GM19438 (cell line): ENCODE data around the gene RASSF3.

Experiments
- ATAC-seq: cut with Tn5 transposase; IDR thresholded peaks from one replicate; pipeline ENCODE4 v1.9.1; 2021; ENCODE audit warnings: low read depth; ENCODE audit not compliant: unreplicated experiment

Gene RASSF3

DNA sequence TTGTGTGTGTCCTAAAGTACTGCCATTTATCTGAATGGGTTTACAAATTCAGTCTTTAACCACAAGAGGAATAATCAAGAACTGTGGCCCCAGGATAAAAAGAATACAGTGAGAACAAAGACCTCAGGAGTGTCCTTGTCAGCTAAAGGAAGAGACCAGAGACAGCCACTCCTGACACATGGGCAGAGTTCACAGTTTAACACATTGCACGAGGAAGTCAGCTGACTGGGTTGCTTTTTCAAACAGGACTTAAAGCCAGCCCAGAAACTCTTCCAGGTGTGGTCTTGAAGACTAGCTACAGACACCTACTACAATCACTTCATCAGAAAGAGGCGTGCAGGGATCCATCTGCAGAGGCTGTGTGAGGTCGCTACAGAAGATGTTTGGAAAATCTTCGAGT, 106.1 kb downstream of the RASSF3 start:
- ATAC-seq = no peak

DNA sequence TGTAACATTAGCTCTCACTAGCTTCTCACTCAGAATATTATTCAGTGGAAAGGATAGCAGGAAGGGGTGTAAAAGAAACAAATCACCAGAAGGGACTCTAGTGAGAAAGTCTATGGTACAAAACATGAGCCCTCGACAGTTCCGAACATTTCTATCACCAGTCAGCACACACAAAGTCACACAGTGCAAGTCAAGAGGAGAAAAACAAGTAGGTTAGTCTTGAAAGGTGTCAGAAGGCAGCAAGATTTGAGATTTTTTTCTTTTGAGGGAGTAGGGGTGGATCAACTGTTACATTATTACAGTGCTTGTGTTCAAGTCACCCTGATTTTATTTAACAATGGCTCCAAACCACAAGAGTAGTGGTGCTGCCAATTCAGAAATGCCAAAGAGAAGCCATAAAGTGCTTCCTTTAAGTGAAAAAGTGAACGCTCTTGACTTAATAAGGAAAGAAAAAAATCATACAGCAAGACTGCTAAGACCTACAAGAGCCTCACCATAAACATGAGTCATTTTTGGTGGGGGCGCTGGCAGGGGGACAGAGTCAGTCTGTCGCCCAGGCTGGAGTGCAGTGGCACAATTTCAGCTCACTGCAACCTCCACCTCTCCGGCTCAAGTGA, 106.7 kb downstream of the RASSF3 start:
- ATAC-seq = no peak

DNA sequence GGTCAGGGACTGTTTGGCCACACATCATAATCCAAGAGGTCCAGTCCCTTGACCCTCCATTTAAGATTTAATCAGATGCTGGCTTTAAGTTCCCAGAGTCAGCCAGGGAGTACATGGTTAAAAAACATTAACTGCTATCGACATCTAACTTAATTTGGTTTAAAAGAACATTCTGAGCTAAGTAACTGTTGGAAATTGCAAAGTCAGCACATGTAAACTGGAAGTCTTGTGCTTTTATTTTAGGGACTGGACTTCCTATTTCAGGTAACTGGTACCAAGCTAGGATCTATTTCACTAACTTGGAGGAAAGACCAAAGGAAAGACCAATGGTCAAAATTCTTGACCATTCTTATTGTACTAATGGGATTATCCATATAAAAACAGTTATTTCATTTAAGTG, 108.4 kb downstream of the RASSF3 start:
- no peak for ATAC-seq

DNA sequence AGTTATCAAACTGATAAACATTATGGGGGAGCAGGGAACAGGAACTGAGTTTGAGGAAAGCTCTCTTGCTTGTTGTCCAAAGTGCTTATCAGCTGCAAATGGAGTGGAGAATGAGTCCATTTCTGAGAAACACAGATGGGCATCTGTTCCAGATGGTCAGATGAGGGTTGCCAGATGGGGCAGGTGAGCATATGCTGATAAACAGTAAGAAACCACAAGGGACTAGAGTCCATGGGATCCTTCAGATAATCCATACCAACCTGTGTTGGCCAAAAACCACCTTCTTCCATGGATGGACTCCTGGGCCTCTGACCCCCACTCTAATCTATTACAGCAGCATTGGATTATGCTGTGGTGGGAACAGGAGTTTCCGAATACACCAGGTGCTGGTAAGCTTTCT, 110.6 kb downstream of the RASSF3 start:
- ATAC-seq = no peak

DNA sequence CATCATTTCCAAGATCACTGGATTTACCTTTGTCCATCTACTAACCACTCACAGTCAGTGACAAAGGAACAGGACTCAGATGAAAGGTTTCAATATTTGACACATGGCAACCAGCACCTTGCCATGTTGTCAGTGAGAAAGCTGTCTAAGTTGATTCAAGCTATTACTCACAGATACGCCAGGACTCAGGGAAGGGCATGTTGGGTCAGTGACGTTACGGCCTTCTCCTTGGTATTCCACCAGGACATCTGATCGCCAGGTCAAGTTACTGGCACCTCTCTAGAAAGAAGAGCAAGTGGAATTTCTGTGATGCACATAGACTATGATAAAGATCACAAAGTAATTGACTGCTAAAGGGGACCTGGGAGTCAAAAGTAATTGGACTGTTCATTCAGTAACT, 112.5 kb downstream of the RASSF3 start:
- no peak for ATAC-seq

DNA sequence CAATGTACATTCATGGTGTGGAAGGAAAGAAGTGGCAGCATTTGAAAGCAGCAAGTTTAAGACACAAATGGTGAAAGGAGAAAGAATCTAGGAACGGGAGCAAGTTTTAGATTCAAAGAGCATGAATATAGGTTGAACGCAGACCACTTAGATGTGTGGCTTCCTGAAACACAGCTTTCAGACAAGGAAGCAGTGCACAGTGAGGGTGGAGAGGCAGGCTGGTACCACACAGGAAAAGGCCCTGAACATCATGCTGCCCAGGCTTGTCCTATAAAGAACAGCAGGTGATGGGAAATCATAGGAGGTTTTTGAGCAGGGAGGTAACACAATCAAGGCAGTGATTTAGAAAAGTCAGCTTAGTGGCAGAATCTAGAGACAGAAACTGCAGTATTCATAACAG, 113.3 kb downstream of the RASSF3 start:
- no peak for ATAC-seq

DNA sequence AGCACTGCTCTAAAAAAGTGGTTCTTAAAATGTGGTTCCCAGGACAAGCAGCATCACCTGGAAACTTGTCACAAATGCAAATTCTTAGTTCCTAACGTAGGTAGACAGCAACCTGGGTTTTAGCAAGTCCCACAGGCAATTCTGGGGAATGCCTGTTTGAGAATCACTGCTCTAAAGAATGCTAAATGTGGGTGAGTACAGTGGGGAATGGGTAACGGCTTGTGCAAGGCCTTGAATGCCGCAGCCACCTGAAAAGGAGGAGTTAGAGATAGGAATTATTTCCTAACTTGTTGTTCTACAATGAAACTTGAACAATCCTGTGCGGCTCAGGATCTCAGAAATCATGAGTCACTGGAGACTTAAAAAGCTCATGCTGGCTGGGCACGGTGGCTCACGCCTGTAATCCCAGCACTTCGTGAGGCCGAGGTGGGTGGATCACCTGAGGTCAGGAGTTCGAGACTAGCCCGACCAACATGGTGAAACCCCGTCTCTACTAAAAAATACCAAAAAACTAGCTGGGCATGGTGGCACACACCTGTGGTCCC, 114.0 kb downstream of the RASSF3 start:
- ATAC-seq = no peak

DNA sequence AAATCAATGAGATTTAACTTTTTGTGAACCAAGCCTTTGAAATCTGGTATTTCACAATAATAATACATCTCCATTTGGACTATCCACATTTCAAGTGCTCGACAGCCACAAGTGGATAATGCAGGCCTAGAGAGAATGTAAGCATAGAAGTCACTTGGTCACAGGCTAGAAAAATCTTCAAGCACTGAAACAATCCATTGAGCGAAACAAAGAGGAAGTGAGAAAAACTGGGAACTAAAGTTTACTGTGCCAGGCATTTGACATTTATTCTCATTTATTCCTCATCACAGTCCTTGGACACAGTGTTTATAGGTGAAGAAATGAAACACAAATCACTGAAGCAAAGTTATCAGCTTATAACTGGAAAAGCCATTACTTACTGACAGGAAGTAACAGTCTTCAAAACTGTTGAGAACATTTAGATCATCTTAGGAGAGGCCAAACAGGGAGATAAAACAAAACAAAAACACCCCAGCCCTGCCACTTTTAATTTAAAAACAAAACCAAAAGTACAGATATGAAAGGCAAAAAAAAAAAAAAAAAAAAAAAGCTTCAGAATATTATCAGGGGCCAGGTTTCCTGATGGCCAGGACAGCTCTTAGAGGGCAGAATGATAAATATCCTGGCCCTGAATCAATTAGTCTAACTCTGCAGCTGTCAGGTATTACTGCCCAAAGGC, 119.8 kb downstream of the RASSF3 start:
- ATAC-seq = no peak

DNA sequence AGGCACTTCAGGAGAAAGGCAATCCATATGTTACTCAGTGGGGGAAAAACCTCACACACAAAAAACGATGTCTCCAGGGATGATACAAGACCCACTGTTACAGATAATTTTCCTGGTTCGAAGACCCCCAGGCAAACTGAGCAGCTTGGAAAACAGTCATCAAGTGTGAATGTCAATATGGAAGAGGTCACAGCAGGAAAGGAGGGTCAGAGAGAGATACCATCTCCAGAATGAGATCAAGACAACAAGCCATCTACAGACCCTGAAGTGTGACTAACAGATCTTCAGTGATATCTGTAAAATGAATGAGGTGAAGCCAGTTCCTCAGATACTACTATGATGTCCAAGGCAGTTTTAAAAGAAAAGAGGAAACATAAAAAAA, 120.3 kb downstream of the RASSF3 start:
- no peak for ATAC-seq

DNA sequence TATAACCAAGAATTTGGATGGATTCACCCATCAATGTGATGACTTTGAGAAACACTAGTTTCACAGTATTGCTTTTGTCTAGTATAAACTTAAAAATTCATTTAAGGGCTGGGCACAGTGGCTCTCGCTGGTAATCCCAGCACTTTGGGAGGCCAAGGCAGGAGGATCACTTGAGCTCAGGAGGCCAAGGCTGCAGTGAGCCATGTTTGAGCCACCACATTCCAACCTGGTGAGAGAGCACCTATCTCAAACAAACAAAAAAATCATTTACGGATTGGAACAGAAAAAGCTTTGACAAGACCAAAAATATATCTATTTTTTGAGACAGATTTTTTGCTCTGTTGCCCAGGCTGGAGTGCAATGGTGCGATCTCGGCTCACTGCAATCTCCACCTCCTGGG, 121.4 kb downstream of the RASSF3 start:
- ATAC-seq = no peak

DNA sequence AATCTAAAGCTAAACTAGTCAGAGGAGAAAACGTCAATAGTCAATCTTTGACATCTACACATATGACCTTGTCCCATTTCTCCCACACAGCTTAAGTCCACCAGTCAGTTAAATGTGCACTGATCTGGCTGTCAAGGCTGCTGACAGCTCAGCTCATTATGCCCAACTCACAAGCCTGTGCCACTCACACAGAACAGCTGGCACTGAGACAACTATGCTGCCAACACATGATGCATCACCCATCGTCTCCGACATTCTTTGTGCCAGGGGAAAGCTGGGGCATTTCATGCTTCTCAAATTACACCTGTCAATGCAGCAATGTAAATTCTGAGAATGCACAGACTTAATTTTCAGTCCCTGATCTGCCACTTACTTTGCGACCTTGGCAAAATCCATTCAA, 123.6 kb downstream of the RASSF3 start:
- no peak for ATAC-seq

DNA sequence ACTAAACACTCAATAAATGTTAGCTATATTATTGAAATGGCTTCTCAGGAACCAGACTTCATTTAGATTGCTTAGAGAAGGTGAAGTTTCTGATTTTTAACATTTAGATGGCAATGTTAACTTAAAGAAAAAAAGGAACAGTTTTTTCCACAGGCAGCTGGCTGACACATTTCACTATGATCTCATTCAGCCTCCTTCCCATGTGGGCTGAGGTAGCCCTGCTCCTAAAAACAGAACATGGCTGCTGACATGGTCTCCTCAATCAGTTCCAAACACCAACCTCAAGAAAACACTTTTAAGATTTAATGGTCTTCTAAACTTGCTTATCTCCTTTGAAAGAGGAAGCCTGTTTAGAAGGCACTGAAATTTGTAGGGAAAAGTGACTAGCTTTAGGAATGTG, 125.1 kb downstream of the RASSF3 start:
- no peak for ATAC-seq

DNA sequence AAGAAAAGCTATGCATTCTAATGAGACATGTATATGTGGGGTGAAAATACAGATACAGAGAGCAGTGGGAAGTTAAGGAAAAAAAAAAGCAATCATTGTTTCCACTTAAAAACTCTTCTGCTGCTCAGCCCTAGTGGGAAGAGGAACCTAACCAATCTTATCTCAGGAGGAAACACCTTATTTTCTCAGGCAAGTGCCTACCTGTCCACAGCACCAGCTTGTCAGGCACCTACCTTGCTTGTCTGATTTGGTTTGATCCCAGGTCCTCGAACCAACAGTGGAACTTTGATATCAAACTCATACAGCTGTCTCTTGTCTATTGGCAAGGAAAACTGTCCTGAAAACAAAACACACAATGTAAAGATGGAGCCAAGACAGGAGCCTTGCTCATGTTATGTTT, 126.5 kb downstream of the RASSF3 start:
- no peak for ATAC-seq

DNA sequence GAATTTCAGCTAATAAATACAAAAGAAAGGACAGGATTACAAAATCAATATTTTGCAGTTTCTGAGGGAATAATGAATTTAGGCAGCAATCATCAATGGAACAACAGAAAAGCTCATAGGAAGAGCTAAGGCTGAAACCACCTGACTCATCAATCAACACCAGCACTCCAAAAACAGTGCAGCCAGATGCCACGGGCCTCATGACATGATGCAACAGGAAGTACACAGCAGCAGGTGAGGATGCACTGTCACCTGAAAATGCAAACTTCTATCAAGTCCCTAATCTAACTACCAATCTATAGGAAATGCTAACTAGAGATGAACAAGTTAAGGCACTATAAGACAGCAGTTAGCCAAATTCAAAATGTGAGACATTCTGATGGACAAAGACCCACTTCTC, 127.2 kb downstream of the RASSF3 start:
- ATAC-seq = no peak

DNA sequence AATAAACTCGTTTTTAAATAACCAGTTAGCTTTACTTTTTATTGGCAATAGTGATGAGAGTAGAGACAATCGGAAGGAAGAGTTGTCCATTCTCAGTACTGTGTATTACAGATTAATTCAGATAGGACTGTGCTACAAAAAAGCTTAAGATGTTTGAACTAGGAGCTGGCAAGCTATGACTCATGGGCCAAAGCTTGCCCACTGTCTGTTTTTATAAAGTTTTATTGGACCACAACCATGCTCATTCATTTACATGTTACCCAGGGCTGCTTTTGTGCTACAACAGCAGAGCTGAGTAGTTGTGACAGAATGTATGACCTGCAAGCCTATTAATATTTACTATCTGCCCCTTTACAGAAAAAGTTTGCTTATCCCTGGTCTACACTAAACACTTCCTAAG, 129.5 kb downstream of the RASSF3 start:
- no peak for ATAC-seq

DNA sequence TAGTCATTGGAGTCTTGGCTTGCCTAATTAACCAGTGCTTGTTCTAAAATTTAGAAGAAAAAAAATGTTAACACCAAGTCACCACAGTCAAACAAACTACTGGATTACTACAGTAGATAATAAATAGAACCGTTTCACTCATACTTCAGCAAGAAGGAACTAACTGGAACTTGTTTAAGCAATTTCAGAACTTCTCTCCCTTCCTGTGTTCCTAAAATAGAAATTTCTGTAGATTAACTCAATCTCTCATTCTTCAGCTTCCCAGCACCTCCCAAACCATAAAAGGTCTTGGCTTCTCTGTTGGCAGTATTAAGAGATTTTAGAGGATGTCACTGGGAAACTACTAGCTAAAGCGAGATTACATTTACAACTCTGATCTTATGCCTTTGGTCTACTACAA, 130.4 kb downstream of the RASSF3 start:
- ATAC-seq = no peak

DNA sequence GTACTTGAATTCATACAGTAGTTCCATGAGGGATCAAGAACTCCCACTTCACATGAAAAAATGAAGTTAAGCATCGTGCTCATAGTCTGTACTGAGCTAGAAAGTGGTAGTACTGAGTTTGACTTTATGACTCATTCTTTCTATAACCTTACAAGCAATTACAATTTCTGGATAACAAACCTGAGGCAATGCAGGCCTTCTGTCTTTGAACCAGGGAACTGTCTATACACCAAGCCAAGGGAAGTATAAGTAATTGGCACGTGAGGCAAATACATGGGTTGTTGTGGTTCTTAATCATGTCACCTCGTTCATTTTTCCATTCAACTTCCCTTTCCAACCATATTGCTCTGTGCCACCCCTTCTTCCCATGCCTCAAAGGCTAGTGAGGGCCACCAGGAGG, 132.1 kb downstream of the RASSF3 start:
- no peak for ATAC-seq

DNA sequence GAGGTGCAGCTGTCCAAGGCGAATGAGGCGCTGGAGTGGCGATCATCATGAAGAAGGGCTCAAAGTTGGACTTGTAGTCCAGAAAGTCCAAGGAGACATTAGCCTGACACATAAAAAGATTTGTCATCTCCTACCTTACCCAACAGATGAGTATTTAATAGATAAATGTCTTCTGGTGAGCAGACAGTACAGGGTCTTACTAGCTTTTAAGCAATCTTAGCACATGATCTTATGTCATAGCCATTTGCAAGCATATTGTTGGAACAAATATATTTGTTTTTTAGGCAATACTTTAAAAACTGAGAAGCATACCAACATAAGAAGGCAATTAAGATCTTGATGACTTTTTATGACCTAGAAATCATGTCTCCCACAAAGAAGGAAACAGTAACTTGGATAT, 132.9 kb downstream of the RASSF3 start:
- ATAC-seq = no peak

DNA sequence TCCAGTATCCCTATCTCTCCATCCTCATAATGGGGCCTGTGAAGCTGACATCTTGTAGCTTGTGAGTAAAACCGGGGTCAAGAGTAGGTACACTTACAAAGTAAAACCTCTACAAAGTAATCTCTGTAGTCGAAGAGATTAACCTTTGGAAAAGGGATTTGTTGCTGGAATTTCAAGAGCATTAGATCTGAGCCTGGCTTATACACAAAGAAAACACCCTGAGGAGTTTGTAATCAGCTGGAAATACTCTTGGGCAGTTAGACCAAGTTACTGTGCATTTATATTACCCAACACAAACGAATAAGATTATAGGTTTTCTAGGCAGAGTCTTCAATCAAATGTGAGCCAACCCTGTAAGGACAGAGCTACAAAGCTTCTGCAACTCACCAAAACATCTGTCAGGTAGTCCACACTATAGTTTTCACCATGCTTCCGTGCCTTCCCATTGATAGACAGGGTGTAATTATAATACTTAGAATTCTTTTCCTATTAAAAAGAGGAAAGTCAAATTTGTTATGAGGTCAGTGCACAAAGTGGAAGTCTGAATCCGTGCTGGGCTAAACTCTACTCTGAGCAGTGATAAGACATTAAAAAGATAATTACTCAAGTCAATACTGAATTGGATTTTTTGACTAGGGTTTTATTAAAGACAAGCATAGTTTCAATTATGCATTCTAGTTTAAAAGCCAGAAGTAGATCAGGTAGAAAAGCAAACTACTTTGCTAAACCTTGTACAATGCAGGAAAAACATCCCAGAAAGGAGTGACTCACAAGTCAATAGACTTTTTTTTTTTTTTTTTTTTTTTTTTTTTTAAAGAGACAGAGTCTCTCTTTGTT, 134.3 kb downstream of the RASSF3 start:
- ATAC-seq = no peak

DNA sequence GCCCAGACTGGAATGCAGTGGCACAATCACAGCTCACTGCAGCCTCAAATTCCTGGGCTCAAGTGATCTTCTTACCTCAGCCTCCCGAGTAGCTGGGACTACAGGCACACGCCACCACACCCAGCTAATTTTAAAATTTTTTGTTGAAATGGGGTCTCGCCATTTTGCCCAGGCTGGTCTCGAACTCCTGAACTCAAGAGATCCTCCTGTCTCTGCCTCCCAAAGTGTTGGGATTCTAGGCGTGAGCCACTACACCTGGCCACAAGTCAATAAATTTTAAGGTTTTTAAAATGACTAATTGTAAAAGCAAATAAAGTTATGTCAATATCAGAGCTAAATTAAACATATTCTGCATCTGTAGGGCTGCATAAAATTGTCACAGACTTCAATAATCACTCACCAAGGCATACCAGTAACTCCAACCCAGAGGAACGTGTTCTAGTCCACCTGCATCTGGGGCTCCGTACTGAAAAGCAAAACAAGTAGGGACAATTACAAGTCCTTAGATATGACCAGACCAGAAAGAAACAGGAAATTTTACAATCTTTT, 135.0 kb downstream of the RASSF3 start:
- no peak for ATAC-seq

DNA sequence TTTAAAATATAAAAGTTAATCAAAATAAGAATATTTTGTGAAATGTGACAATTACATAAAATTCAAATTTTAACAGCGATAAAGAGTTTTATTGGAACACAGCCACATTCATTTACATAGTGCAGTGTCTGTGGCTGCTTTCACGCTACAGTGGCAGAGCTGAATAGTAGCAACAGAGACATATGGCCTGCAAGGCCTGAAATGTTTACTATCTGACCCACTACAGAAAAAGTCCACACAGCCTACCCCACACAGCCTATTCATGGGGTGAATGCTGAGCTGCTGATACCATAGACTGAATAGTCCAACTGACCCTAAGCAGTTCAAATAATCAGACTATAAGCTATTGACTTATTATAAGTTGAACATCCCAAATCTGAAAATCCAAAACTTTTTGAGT, 135.7 kb downstream of the RASSF3 start:
- no peak for ATAC-seq
